Measurements from ENCODE around the gene NR3C2.

NR3C2 gene

DNA sequence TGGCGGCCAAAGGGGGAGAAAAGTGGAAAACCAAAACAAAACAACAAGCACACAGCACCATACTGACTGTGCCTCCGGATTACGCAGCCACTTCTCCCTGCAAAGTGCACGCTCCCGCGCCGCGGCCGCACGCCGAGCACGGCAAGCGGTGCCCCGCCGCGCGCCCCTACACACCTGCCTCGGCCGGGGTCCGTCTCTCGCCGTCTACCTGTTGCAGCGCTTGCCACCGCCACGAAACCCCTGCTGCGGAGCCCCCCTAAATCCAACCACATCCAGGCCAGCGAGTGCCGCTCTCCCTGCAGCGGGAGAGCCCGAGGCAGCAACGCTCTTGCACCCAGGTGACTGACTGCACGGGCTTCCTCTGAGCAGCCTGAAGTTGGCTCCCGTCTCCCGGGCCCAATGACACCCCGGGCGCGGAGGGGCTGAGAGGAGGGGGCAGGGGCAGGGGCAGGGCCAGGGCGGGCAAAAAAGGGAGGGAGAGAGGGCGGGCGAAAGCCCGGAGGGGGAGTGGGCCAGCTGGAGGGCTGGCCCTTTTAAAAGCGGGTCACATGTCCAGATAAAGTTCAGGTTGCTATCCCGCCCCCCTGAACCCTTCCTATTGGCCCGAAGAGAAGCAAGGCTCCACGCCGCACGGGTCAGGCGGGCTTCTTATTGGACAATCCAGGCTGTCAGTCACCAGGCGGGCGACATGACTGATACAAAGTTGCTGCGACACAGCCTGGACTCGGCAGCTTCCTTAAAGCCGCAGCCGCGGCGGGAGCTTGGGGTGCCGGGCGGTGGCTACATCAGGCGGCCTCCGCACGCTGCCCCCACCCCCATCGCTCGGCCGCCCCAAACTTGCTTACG, at the start of gene NR3C2:
Gene NR3C2, minus strand, starts transcription at position 429 of the 846 bp plus-strand sequence.
- DNase-seq (ENCODE audit: low spot score): peak; percentile 99

DNA sequence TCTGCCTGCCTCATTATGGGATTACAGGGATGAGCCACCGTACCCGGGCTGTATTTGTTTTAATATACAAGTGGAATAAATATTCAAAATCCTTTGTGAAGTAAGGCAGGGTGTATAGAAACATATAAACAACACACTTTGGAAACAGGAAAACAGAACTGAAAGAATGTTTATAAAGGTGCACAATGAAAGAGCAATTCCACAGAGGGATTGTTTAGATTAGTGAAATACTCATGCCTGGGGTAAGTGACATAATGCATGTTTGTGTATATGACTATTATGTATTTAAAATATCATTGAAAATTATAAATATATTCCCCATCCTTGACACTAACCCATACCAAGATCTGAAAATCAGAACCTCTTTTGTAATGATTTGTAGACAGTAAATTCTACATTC, 45.0 kb upstream of the NR3C2 start:
- DNase-seq (ENCODE audit: low spot score): no peak

DNA sequence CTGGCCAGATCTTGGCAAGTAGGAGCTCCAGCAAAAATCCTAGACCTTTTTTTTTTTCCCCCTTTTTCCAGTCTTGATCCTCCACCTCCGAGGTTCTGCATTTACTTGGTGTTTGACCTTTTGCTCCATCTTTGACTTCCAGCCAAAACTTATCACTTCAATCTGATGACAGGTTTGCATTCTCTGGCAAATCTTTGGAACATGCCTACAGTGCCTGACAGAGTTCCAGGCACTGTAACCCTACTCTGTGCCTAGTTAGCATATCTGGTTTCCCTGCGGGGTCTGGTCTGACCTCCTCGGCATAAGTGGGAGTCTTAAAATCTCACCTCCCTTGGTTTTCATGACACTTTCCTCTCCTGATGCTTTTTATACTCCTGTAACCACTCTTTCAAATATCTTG, 39.4 kb upstream of the NR3C2 start:
- no peak for DNase-seq (ENCODE audit: low spot score)

DNA sequence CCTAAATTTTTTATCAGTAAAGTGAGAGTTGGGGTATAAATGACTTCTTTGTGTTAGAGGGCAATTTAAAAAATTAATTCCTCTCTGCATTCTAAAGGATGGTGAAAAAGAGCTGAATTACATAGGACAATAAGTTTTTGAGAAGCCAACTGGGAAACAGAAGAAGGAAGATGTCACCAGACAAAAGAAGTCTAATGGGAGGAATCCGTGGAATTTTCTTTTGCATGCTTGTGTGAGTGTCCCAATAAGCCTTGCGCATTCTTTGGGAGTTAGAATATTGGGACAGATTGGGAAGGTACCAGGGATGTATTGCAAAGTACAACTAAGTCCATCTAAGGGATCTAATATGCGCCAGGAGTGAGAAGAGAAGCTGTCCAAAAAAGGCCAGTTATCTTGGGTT, 35.1 kb upstream of the NR3C2 start:
- DNase-seq (ENCODE audit: low spot score): no peak

DNA sequence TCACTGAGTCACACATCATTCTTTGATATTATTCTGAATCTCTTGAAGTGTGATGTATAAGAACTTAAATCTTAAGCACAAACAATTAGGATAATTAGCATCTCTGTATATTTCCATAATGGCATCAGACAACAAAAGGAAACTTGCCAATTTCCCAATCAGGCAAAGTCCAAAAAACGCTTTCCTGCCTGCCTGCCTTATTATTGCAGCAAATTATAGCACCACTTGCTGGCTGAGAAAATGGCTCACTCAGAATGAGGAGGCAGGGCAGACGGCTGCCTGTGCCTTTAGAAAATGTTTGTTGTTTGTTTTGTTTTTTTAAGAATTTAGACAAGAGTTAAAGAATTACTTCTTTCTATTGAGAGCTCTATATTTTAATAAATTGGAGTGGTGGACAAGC, 27.7 kb upstream of the NR3C2 start:
- DNase-seq (ENCODE audit: low spot score): no peak

DNA sequence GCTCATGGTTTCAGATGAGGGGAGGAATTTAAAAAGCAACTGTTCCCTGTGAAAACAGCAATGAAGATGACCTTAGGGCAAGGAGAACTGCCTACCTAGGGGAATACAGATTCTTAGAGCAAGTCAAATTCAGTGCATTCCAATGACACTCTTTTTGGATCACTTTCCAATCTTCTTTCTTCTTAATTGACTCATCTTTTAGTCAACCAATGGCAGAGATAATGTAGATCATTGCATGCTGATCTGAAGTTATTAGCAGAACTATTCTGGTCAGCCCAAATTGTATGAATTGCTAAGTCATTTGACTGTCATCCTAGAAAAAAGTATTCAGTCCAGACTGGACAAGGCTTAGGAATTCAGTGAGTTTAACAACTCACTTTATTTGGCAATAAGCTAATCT, 12.6 kb upstream of the NR3C2 start:
- no peak for DNase-seq (ENCODE audit: low spot score)

DNA sequence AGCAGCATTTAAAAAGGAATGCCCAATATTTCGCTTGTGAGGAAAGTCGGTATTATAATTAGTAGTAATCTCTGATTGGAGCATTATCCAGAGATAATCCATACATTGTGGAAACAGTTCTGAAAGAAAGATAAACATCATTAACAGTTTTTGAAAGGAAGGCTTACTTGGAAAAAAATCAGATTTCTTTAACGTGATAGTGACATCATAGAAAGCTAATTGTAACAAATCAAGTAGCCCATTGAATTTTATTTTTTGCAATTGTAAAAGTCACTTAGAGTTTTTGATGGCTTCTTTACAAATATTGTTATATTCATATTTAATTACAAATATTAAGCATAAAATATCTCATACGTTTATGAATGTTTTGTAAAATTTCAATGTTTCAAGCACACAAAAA, 11.6 kb upstream of the NR3C2 start:
- no peak for DNase-seq (ENCODE audit: low spot score)

DNA sequence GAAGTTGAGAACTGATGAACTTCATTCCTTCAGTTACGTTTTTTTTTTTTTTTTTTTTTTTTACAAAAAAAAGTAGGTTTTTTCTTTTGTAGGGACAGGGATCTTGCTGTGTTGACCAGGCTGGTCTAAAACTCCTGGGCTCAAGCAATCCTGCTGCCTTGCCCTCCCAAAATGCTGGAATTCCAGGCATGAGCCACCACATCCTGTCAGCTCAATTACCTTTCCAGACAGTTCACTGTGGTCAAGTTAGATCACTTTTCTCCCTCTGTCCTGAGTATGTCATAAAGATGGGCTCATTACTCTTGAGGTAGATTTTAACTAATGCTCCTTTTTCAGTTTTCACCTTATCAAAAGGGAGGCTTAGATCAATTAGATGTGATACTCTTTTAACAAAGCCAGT, 10.8 kb upstream of the NR3C2 start:
- DNase-seq (ENCODE audit: low spot score): no peak

DNA sequence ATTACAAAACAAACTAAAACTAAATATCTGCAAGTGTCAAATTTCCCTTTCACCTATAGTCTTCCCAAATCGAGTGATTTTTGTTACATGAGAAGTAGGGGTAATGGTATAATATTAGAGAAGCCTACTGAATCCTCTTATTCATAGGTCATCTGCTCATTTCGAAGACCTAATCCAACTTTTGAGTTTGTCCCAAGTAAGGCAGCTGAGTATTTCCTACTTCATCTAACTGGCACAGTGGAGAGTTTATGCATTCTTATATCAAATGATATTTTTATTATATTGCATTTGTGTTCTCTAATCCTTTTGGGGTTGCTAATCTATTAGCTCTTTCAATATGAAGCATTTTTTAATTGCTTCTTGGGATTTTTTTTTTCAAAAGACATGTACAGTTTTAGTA, 7.7 kb upstream of the NR3C2 start:
- DNase-seq (ENCODE audit: low spot score): no peak

DNA sequence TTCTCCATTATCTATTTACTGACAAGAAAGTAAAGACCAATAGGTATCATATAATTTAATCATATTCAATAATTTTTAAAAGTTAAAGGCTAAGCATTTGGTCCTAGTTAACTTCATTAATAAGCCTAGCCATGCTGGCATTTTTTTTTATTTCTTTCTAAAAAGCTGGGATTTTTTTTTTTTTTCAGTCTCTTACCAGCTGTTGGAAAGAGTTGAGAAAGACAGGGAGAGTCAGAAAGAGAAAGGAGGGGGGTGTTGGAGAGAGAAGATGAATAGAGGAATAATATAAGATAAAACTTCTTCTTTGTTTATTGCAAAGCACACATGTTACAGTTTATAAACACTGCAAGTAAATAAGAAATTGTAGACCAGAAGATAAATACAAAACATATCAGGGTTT, 5.9 kb upstream of the NR3C2 start:
- DNase-seq (ENCODE audit: low spot score): no peak

DNA sequence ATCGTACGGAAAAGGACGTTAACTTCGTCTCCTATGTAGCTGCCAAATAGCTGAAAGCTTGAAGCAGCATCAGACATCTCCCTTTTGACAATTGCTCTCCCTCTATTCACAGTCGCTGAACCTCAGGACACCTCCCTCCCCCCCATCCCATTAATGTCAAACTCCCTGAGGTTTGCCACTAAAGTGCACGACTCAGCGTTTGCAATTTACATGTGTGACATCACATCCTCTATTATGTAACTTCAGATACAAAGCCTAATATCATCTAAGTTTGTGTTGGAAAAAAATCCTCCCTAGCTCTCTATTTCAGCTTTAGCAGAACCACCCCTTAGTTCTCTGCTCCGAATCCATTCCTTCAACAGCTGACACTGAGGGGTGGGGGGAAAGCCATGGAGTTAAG, 5.5 kb upstream of the NR3C2 start:
- DNase-seq (ENCODE audit: low spot score): no peak

DNA sequence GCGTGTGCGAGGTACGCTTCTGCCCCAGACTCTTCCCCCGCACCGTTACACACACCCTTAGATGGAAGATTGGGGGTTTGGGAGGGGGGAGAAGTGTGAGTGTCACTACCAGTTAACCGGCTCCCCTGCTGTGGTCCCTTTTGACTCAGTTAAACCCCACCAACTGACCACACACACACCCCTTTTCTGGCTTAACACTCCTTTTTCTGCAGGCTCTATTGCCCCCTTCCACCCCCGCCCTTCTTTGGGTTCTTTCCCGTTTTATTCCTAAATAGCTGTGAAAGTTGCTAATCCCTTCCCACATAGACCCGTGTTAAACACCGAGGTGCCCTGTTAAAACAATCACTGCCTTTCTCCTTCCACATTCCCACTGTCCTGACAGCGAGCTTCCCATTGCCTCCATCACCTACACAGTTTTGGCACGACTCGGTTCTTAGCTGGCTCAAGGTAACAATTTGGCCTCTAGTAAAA, 3.7 kb upstream of the NR3C2 start:
- no peak for DNase-seq (ENCODE audit: low spot score)

DNA sequence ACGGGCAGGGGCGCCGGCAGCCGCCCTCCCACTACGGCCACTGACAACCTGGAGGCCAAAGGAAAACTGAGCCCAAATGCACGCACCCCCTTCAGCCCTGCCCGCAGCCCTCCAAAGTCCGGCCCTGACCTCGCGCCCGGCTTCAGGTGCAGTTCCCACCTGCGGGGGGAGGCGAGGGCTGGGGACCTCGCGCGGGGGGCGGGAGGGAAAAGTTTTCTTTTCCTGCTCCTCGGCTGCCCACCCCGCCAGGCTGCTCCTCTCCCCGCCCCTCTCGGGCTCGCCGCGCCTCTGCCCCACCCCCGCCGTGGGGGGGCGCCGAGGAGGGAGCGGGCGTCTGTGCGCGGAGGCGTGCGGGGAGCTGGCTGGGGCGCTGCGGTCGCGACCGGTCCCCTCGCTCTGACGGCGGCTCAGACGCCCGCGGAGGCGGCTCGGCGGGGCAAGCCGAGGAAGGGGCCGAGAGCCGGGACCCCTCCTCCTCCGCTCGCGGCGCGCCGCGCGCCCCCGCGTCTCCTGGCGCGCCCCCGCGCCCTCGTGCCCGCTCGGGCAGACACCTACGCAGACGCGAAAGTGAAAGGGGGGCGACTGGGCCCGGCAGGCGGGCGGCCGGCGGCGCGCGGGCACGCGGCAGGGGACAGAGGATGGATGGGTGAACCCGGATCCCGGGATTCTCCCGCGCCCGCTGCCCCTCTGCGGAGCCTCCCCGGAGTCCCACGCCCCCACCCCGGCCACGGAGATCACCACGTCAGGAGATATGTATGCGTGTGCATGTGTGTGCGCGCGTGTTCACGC, 3.1 kb upstream of the NR3C2 start:
- DNase-seq (ENCODE audit: low spot score): no peak

DNA sequence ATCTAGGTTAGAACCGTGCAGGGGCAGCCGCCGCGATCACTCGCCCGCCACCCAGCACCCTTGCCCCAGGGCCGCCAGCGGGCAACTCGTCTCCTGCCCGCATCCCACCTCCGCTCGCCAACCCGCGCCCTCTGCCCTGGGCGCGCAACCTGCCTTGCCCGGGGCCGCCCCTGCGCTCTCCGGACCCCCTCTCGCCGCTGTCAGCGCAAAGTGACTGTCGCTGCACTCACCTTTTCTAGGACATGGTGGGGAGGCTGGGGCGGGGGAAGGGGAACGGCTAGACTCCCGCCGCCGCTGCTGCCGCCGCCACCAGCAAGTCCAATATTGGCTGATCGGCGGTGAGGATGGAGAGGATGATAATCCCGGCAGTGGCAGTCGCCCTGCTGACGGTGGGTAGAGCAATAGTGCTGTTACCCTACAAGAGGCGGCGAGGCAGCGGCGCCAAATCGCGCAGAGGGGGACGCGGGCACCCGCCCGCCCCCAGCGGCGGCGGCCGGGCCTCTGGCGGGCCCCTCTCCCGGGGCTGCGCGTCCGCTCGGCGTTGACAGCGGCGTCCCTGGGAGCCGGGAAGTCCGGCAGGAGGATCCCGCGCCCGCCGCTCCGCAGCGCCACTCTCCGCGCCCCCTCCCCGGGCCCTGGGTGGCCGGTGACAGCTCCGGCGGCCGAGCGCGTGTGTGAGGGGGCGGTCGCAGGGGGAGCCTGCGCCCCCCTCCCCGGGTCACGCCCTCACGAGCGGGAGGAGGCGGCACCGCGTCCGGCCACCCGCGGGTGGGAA, 2.3 kb upstream of the NR3C2 start:
- peak; percentile 22 for DNase-seq (ENCODE audit: low spot score)

DNA sequence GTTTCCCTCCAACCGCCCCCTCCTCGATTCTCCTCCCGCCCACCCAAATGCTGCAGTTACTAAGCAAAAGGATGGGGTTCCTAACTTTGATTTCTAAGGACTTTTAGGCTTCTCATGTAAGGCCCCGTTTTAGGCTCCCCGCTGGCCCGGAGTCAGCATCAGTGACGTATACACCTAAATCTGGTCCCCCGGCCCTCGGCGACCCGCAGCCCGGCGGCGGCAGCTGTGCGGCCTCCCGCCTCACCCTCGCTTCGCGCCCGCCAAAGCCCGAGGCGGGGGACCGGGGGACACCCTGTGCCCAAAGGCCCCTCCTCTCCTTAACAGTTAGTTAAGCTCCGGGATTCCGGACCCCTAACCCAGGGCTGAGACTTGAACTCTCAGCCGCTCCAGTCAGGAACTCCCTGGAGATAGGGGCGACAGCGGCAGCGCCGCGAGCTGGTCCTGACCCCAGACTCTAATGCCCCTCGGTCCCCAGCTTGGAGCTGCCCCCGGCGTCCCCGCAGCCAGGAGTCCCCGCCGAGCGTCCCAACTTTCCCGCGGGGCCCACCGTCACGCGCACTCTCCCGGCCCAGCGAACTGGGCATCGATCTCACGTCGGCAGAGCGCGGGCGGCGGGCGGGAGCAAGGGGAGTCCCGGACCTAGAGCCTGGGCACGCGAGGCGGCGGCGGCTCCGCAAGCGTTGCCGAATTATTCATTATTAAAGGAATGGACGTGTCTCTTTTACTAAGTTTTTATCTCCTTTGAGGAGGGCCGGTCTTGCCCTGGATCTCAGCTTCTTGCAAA, 1.5 kb upstream of the NR3C2 start:
- no peak for DNase-seq (ENCODE audit: low spot score)

DNA sequence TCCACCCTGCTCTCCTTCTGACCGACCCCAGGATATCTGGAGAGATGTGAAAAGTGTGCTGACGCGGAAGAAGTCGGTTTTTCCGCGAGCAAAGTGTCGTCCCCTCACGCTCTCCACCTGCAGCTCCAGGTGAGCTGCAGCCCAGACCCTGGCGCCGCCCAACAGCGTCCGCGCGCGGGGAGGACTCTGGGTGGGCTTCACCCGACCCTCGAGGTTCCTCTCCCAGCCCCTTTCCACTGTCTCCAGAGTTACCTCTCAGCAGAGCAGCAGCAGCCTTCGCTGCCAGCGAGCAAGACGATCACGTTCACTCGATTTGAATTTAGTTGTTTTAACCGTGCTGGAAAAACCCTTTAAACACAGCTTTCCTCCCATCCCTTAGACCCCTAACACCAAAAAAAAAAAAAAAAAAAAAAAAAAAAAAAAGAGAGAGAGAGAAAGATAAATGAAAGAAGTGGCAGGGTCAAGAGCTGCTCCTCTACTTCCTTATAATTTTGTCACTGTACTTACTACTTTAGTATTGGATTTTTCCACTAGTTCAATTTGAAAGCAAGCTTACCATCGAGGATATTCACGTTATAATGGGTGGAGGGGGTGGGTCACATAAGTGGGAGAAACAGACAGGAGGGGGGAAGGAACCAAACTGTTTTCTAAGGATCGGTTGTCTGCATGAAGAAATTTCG, 758 bp upstream of the NR3C2 start:
- no peak for DNase-seq (ENCODE audit: low spot score)

DNA sequence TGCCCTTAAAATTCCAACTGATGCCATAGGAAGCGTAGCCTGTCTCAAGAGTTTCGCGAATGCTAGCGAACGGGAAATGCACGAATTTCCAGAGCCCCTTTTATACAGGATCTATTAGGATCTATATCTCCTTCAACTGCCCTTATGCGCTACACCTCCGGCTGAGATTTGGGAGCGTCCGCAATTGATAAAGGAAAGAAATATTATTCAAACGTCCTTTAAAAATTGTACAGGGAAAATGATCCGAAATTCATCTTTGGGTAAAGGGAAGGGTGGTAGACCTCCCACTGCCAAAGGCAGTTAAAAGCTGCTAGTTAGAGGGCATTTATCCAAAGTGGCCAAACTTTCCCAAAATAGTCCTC, 609 bp downstream of the NR3C2 start:
- no peak for DNase-seq (ENCODE audit: low spot score)

DNA sequence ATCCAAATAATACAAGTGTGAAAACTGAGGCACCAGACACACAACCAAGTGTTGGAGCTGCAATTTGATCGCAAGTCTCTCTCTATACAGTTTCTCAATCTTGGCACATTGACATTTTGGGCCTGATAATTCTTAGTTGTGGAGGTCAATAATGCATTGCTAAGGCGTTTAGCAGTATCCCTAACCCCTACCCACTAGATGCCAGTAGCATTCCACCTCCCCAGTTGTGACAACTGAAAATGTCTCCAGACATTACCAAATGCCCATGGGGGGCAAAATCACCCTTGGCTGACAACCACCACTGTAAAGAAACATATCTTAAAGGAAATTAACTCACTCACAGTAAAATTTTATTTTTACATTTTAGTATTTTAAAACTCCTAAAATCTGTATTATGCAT, 4.2 kb downstream of the NR3C2 start:
- DNase-seq (ENCODE audit: low spot score): no peak

DNA sequence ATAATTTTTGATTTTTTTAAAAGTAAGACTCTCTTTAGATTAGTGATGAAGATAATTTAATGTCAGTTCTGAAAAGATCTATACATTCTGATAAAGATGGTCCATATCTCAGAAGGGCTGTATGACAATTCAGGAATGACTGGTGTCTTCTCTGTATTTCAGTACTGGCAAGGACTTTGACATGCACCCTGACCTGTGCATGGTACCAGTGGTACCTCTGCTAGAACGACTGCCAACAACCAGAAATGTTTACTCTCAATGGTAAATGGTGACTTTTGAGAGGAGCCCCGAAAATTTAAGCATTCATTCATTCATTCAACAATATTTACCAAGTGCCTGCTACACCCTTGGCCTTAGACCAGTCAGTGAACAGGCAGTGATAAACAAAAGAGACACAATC, 4.8 kb downstream of the NR3C2 start:
- no peak for DNase-seq (ENCODE audit: low spot score)

DNA sequence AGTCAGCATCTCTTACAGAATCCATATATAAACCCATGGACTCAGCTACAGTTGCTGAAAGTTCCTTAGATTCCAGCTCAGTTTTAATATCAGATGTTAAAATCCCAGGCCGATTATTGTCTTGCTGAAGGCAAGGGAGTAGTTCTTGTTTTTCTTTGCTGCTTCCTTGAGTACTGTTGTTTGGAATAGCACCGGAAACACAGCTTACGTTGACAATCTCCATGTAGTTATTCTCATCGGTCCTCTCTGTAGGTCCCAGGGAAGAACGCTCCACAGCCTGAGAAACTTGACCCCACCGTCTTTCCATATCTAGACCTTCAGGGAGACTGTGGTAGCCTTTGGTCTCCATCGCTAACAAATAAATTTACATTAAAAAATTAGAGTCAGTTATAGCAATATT, 5.7 kb downstream of the NR3C2 start:
- DNase-seq (ENCODE audit: low spot score): no peak

DNA sequence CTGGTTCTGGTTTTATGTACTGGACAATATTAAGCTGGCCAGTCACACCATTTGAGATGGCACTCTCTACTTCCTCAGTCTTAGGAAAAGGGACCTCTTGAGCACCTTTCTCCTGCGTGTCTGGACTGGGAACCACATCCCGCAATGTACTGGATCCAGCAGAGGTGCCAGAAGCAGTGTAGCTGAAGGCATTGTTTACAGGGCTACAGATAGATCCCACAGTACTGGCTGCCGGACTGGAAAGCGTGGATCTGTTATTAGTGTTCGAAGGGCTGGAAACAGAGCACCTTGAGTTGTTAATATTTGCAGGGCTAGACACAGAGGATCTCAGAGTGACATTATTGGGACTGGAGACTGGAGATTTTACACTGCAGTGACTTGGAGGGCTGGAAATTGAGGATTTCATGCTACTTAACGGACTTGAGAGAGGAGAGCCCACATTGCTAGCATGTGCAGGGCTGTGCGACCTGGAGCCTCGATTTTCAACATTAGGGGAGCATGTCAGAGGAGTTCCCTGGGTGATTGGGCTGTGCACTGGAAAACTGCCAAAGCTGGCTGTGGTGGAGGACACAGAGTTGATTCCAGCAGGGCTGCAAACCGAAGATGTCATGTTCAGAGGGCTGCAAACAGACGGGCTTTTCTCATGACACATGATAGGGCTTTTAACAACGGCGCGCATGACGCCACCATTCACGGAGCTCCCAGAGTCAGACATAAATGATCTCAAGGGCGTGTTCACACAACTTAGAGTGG, 6.4 kb downstream of the NR3C2 start:
- DNase-seq (ENCODE audit: low spot score): no peak

Measured in HuH-7.5 (cell line).